NT2/D1 (cell line): Measurements from ENCODE around the gene OR2T10.
"Not testable (repeated sequence)": the region's sequence is repeated elsewhere in the genome, so short reads cannot be mapped to it uniquely, and the experiment has no call there.

Experiments used
- SUZ12 ChIP-seq: IDR thresholded peaks from 2 replicates; pipeline ENCODE4 v1.6.1; 2011; ENCODE audit not compliant: insufficient read length, insufficient read depth; ENCODE audit errors: extremely low read depth
- YY1 ChIP-seq: IDR thresholded peaks from 2 replicates; pipeline ENCODE4 v1.6.1; 2011; ENCODE audit not compliant: insufficient read length, insufficient read depth

- not testable (repeated sequence) for TF ChIP-seq SUZ12, YY1
Measured at GRCh38 chr1:248547383-248547782, 50.1 kb downstream of the OR2T10 start.
